Stomach (tissue), 9 donors: ENCODE data around the gene TTF1. TPM values are rescaled to one million over a fixed set of nuclear protein-coding genes. Genes with fewer than 3 reads are reported as not detected.

Experiments used
- DNase-seq, 2 donors: peaks; one replicate each; pipeline versions ENCODE4 v3.0.0 to v3.0.0-alpha.2; 2013 to 2019
- H3K27ac ChIP-seq, 5 donors: fragments of 200-600 bp in 4 of 5; sonication (generic) in 4 of 5; one replicate each; pipeline ENCODE4 v1.5.1; 2013 to 2019; ENCODE audit warnings: mild to moderate bottlenecking in 1 of 5, moderate library complexity in 1 of 5
- H3K27me3 ChIP-seq, 3 donors: fragments of 200-600 bp; sonication (generic); one replicate each; pipeline ENCODE4 v1.5.1; 2017 to 2019; ENCODE audit warnings: mixed run types in 1 of 3
- H3K36me3 ChIP-seq, 4 donors: fragments of 200-600 bp; sonication (generic); 1 replicate in 3 of 4; 2 replicates in 1 of 4; pipeline ENCODE4 v1.5.1; 2016 to 2019
- H3K4me1 ChIP-seq, 4 donors: fragments of 200-600 bp; sonication (generic); one replicate each; pipeline ENCODE4 v1.5.1; 2016 to 2019
- H3K4me3 ChIP-seq, 4 donors: fragments of 200-600 bp; sonication (generic) in 3 of 4; one replicate each; pipeline ENCODE4 v1.5.1; 2016 to 2019; ENCODE audit warnings: mild to moderate bottlenecking in 1 of 4
- H3K9me3 ChIP-seq, 4 donors: fragments of 200-600 bp; sonication (generic); one replicate each; pipeline ENCODE4 v1.5.1; 2016 to 2019
- CTCF ChIP-seq, 7 experiments: fragments of 450-650 bp in 4 of 7; fragments of 200-600 bp in 3 of 7; sonication (generic) in 3 of 7; IDR thresholded peaks; one replicate each; pipeline ENCODE4 v1.5.1; 2016 to 2019; ENCODE audit warnings: antibody characterized with exemption in 7 of 7, control low read depth in 2 of 7, mild to moderate bottlenecking in 1 of 7
- EP300 ChIP-seq: sonication (generic); formaldehyde crosslinking; IDR thresholded peaks from one replicate; pipeline ENCODE4 v1.6.1; 2017; ENCODE audit warnings: antibody characterized with exemption
- POLR2A ChIP-seq, 4 donors: fragments of 450-650 bp; IDR thresholded peaks; one replicate each; pipeline ENCODE4 v1.6.1; 2016; ENCODE audit warnings: antibody characterized with exemption in 4 of 4, control low read depth in 2 of 4, mild to moderate bottlenecking in 1 of 4, moderate library complexity in 1 of 4
- POLR2AphosphoS5 ChIP-seq, 3 donors: sonication (generic); formaldehyde crosslinking; IDR thresholded peaks; one replicate each; pipeline ENCODE4 v1.6.1; 2016; ENCODE audit warnings: antibody characterized with exemption in 3 of 3
- WGBS, 5 donors: extraction: QIAGEN DNeasy Blood & Tissue Kit in 3 of 5; methylation state at CpG; one replicate each; pipeline versions ENCODE4 v1.1.5 to v1.1.7; 2013 to 2018; 5-methylcytosine and 5-hydroxymethylcytosine counted together
- intact Hi-C: fragments of 100-400 bp; cut with DNase I; formaldehyde crosslinking; loops from one replicate; pipeline ENCODE4 v1.15.1; 2023; ENCODE audit warnings: low total_unique reads
- polyA plus RNA-seq, 3 donors: library from polyadenylated mRNA; stranded (reverse); fragments of 200-250 nt; gene quantifications; one replicate each; pipeline ENCODE4 v1.2.3, GENCODE V29; 2013
- total RNA-seq, 5 donors: library from RNA; depleted of rRNA; stranded (reverse); fragments of >200 nt; gene quantifications; one replicate each; pipeline versions ENCODE4 v1.1.0 to v1.2.3, GENCODE V29; 2014 to 2016
- donor health status: healthy with polysubstance abuse.
- donor health status: Bipolar disorder and iron deficiency.
- donor health status: healthy.

Gene TTF1
- total and polyA plus RNA-seq, 8 donors: 4.0 to 18.5 (median 12.1) TPM

GRCh38 chr9:132395560-132395959, 11.1 kb downstream of the TTF1 start:
- no peak for DNase-seq
- WGBS, 5 donors: 78 to 90% (median 87%) methylated on average over 11 of the region's 11 CpGs
- no peak overlapping the region for H3K27ac ChIP-seq
- TF ChIP-seq EP300: no peak
- TF ChIP-seq POLR2AphosphoS5 (IDR thresholded peaks at IDR 0.05): no peak
- TF ChIP-seq POLR2A (IDR thresholded peaks at IDR 0.05): no peak
- TF ChIP-seq CTCF (IDR thresholded peaks at IDR 0.05): no peak
- H3K36me3 ChIP-seq: peaks cover 72 to 100% (median 100%) of the 10 kb centered on the region in 4 donors
- H3K9me3 ChIP-seq: no peaks in the 10 kb centered on the region
- no peaks in the 10 kb centered on the region for H3K4me1 ChIP-seq
- intact Hi-C loops: no loop called here
- no peaks in the 10 kb centered on the region for H3K27me3 ChIP-seq
- H3K4me3 ChIP-seq: no peak overlapping the region

- DNase-seq: no peak
- Histone ChIP-seq H3K27ac (no peak overlapping the region), H3K4me3 (no peak overlapping the region), H3K36me3 (peaks cover 79 to 100% (median 100%) of the 10 kb centered on the region in 4 donors), H3K27me3 (no peaks in the 10 kb centered on the region), H3K4me1 (no peaks in the 10 kb centered on the region), H3K9me3 (no peaks in the 10 kb centered on the region)
- intact Hi-C loops: no loop called here
- TF ChIP-seq POLR2A (IDR thresholded peaks at IDR 0.05) (no peak), EP300 (no peak), CTCF (IDR thresholded peaks at IDR 0.05) (no peak), POLR2AphosphoS5 (IDR thresholded peaks at IDR 0.05) (no peak)
- 91 to 96% (median 92%) methylated on average over 11 of the region's 11 CpGs for WGBS, 5 donors
Observed at GRCh38 chr9:132391449-132391848, 15.2 kb downstream of the TTF1 start.

- H3K4me1 ChIP-seq: no peaks in the 10 kb centered on the region
- no peak overlapping the region for H3K4me3 ChIP-seq
- no peak for DNase-seq
- H3K36me3 ChIP-seq: peaks cover 79 to 100% (median 100%) of the 10 kb centered on the region in 4 donors
- no peaks in the 10 kb centered on the region for H3K9me3 ChIP-seq
- no peak overlapping the region for H3K27ac ChIP-seq
- TF ChIP-seq POLR2AphosphoS5 (IDR thresholded peaks at IDR 0.05) (no peak), CTCF (IDR thresholded peaks at IDR 0.05) (no peak), POLR2A (IDR thresholded peaks at IDR 0.05) (no peak), EP300 (no peak)
- H3K27me3 ChIP-seq: no peaks in the 10 kb centered on the region
- WGBS, 5 donors: 76 to 80% (median 77%) methylated on average over 7 of the region's 7 CpGs
- intact Hi-C loops: no loop called here
Observed at GRCh38 chr9:132390966-132391365, 15.7 kb downstream of the TTF1 start.

- H3K4me3 ChIP-seq: no peak overlapping the region
- intact Hi-C loops: no loop called here
- no peaks in the 10 kb centered on the region for H3K9me3 ChIP-seq
- no peak for TF ChIP-seq POLR2A (IDR thresholded peaks at IDR 0.05)
- TF ChIP-seq EP300: no peak
- no peak for TF ChIP-seq CTCF (IDR thresholded peaks at IDR 0.05)
- TF ChIP-seq POLR2AphosphoS5 (IDR thresholded peaks at IDR 0.05): no peak
- no peaks in the 10 kb centered on the region for H3K27me3 ChIP-seq
- no peaks in the 10 kb centered on the region for H3K4me1 ChIP-seq
- H3K27ac ChIP-seq: no peak overlapping the region
- 92 to 97% (median 96%) methylated on average over 7 of the region's 7 CpGs for WGBS, 5 donors
- H3K36me3 ChIP-seq: peaks cover 66 to 100% (median 99%) of the 10 kb centered on the region in 4 donors
- no peak for DNase-seq
Observed at GRCh38 chr9:132387133-132387532, 19.5 kb downstream of the TTF1 start.
